ENCODE measurements around the gene MARCO. TPM values are rescaled to one million over a fixed set of nuclear protein-coding genes. Genes with fewer than 3 reads are reported as not detected.

Gene MARCO
- total RNA-seq, 1 experiment from 2014 or later: 0.54 TPM

GRCh38 chr2:118943286-118943685 is 1.3 kb downstream of the MARCO start (continued):
- TF ChIP-seq, protein P1, sequence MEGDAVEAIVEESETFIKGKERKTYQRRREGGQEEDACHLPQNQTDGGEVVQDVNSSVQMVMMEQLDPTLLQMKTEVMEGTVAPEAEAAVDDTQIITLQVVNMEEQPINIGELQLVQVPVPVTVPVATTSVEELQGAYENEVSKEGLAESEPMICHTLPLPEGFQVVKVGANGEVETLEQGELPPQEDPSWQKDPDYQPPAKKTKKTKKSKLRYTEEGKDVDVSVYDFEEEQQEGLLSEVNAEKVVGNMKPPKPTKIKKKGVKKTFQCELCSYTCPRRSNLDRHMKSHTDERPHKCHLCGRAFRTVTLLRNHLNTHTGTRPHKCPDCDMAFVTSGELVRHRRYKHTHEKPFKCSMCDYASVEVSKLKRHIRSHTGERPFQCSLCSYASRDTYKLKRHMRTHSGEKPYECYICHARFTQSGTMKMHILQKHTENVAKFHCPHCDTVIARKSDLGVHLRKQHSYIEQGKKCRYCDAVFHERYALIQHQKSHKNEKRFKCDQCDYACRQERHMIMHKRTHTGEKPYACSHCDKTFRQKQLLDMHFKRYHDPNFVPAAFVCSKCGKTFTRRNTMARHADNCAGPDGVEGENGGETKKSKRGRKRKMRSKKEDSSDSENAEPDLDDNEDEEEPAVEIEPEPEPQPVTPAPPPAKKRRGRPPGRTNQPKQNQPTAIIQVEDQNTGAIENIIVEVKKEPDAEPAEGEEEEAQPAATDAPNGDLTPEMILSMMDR (IDR thresholded peaks at IDR 0.05 in 2 of 3, conservative IDR thresholded peaks at IDR 0.05 in 1 of 3; ENCODE audit: borderline replicate concordance in 1 of 3, insufficient read depth in 1 of 3, low read depth in 2 of 3, low read length in 2 of 3): no peak
- TF ChIP-seq EZH2phosphoT487 (IDR thresholded peaks at IDR 0.05; ENCODE audit: borderline replicate concordance): no peak
- no peak for TF ChIP-seq SRF (IDR thresholded peaks at IDR 0.05; ENCODE audit: low read depth)
- no peak for TF ChIP-seq JUND (IDR thresholded peaks at IDR 0.05)
- TF ChIP-seq ZNF274 (IDR thresholded peaks at IDR 0.05; ENCODE audit: low read depth, low read length): no peak
- TF ChIP-seq YY1 (IDR thresholded peaks at IDR 0.05; ENCODE audit: extremely low read depth, insufficient replicate concordance, low read depth, low read length): no peak
- TF ChIP-seq SIN3A (IDR thresholded peaks at IDR 0.05; ENCODE audit: low read depth): no peak
- TF ChIP-seq REST (IDR thresholded peaks at IDR 0.05; ENCODE audit: low read depth): no peak

DNA sequence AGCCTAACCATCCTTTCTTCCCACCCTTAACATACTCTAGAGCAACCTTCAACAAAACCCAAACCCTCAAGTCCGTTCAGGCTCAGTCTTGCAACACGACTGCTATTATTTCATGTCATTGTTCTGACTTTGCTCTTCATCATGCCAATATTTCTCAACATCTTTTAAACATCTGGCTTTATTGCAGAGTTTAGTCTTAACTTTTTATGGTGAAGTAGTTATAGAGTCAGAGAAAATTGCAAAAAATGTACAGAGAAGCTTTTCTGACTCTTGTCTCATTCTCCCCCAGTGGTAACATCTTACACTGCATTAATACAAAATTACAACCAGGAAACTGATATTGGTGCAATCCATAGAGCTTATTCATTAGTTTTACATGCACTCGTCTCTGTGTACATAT is 3.9 kb downstream of the MARCO start:
- intact Hi-C loops (cut with micrococcal nuclease): no loop called here
- no peaks in the 10 kb centered on the region for H3K36me3 ChIP-seq (ENCODE audit: control insufficient read depth in 1 of 2, insufficient read depth in 2 of 2, low read length in 2 of 2)
- H3K27ac ChIP-seq (ENCODE audit: low read depth, low read length): no peak overlapping the region
- no peak for DNase-seq (ENCODE audit: low read depth, low spot score)
- peaks cover 34% of the 10 kb centered on the region for H3K27me3 ChIP-seq (ENCODE audit: insufficient read depth, low read length)
- no peak overlapping the region for H2AFZ ChIP-seq (ENCODE audit: low read depth, low read length, poor library complexity, severe bottlenecking)
- no peaks in the 10 kb centered on the region for H3K4me1 ChIP-seq (ENCODE audit: control insufficient read depth in 1 of 2, insufficient read depth in 2 of 2, low read length in 2 of 2)
- no peak overlapping the region for H3K4me2 ChIP-seq (ENCODE audit: low read length)
- H3K9me2 ChIP-seq (ENCODE audit: insufficient read depth): no peaks in the 10 kb centered on the region
- H3K79me2 ChIP-seq (ENCODE audit: insufficient read depth, low read length): no peaks in the 10 kb centered on the region
- no peaks in the 10 kb centered on the region for H4K20me1 ChIP-seq (ENCODE audit: insufficient read depth)
- CTCF ChIA-PET: no interaction called here
- no peak overlapping the region for H3K4me3 ChIP-seq (replicated peaks in 1 of 2; ENCODE audit: low read depth in 1 of 2, low read length in 2 of 2)
- no peaks in the 10 kb centered on the region for H3K9me3 ChIP-seq (ENCODE audit: control insufficient read depth in 1 of 2, insufficient read depth in 1 of 2, low read depth in 1 of 2, low read length in 2 of 2)
- BruUV-seq (replicated peaks): no TSS peak
- POLR2A ChIA-PET: no interaction called here
- RAD21 ChIA-PET (ENCODE audit: low non-redundant PET in 1 of 2, low total read pairs in 2 of 2, uncharacterized antibody in 2 of 2, unreplicated experiment in 2 of 2): no interaction called here
- H3K9ac ChIP-seq (ENCODE audit: low read length): no peak overlapping the region
- no peak for ATAC-seq
- TF ChIP-seq MAX (IDR thresholded peaks at IDR 0.05): no peak
- no peak for TF ChIP-seq SP1 (IDR thresholded peaks at IDR 0.05; ENCODE audit: low read depth)
- no peak for TF ChIP-seq EGR1 (IDR thresholded peaks at IDR 0.05; ENCODE audit: low read depth)
- no peak for TF ChIP-seq SIN3A (IDR thresholded peaks at IDR 0.05; ENCODE audit: low read depth)
- TF ChIP-seq EZH2 (IDR thresholded peaks at IDR 0.05): no peak
- no peak for TF ChIP-seq JUND (IDR thresholded peaks at IDR 0.05)
- TF ChIP-seq REST (IDR thresholded peaks at IDR 0.05; ENCODE audit: low read depth): no peak
- no peak for TF ChIP-seq ZNF274 (IDR thresholded peaks at IDR 0.05; ENCODE audit: low read depth, low read length)
- no peak for TF ChIP-seq ZBTB33 (IDR thresholded peaks at IDR 0.05; ENCODE audit: extremely low read depth, insufficient replicate concordance, low read length)

Measured in HCT116 (cell line).